Pons (tissue), 1 donor: Measurements from ENCODE around the gene NEMF.
"Not testable (repeated sequence)": the region's sequence is repeated elsewhere in the genome, so short reads cannot be mapped to it uniquely, and the experiment has no call there.

ENCODE experiments used
- DNase-seq: peaks from one replicate; pipeline ENCODE4 v3.0.0-alpha.2; 2016; ENCODE audit warnings: low spot score

Gene NEMF

GRCh38 chr14:49816118-49816517, 36.5 kb downstream of the NEMF start:
- DNase-seq = not testable (repeated sequence)

GRCh38 chr14:49808780-49809179, 43.8 kb downstream of the NEMF start:
- DNase-seq = no peak

GRCh38 chr14:49796025-49796424, 56.6 kb downstream of the NEMF start:
- no peak for DNase-seq

- no peak for DNase-seq
Measured at GRCh38 chr14:49792618-49793017, 60.0 kb downstream of the NEMF start.

- DNase-seq = no peak
Measured at GRCh38 chr14:49786315-49786714, 66.3 kb downstream of the NEMF start.

GRCh38 chr14:49783394-49784014, 69.1 kb downstream of the NEMF start:
- no peak for DNase-seq

- not testable (repeated sequence) for DNase-seq
Measured at GRCh38 chr14:49781040-49781439, 71.5 kb downstream of the NEMF start.

GRCh38 chr14:49778421-49778820, 74.2 kb downstream of the NEMF start:
- no peak for DNase-seq

- no peak for DNase-seq
Measured at GRCh38 chr14:49774106-49774505, 78.5 kb downstream of the NEMF start.

- not testable (repeated sequence) for DNase-seq
Measured at GRCh38 chr14:49771691-49772090, 80.9 kb downstream of the NEMF start.

GRCh38 chr14:49770212-49770817, 82.3 kb downstream of the NEMF start:
- no peak for DNase-seq

GRCh38 chr14:49769581-49770211, 82.9 kb downstream of the NEMF start:
- no peak for DNase-seq

GRCh38 chr14:49769171-49769570, 83.4 kb downstream of the NEMF start:
- DNase-seq = peak; percentile 6

GRCh38 chr14:49768301-49769121, 84.1 kb downstream of the NEMF start:
- peak; percentile 43 for DNase-seq

- DNase-seq = peak; percentile 74
Measured at GRCh38 chr14:49767571-49768300, 84.9 kb downstream of the NEMF start, which contains the start of gene KLHDC2. TSS of gene KLHDC2 (plus strand) at chr14:49768153. CDS start at chr14:49768469, 316 bp downstream.

- DNase-seq = no peak
Measured at GRCh38 chr14:49767270-49767570, 85.4 kb downstream of the NEMF start.

GRCh38 chr14:49766839-49767238, 85.7 kb downstream of the NEMF start:
- peak; percentile 11 for DNase-seq

- DNase-seq = no peak
Measured at GRCh38 chr14:49761839-49762551, 90.6 kb downstream of the NEMF start.

- no peak for DNase-seq
Measured at GRCh38 chr14:49755378-49755777, 97.2 kb downstream of the NEMF start.

- DNase-seq = no peak
Measured at GRCh38 chr14:49754570-49755097, 98.0 kb downstream of the NEMF start.

- not testable (repeated sequence) for DNase-seq
Measured at GRCh38 chr14:49746476-49746875, 106.1 kb downstream of the NEMF start.
